Measurements from ENCODE around the gene RPS15A.
A peak's percentile ranks its signal among the peaks of the same experiment; 100 is the strongest.
"Not testable (repeated sequence)": the region's sequence is repeated elsewhere in the genome, so short reads cannot be mapped to it uniquely, and the experiment has no call there.

Gene RPS15A

DNA sequence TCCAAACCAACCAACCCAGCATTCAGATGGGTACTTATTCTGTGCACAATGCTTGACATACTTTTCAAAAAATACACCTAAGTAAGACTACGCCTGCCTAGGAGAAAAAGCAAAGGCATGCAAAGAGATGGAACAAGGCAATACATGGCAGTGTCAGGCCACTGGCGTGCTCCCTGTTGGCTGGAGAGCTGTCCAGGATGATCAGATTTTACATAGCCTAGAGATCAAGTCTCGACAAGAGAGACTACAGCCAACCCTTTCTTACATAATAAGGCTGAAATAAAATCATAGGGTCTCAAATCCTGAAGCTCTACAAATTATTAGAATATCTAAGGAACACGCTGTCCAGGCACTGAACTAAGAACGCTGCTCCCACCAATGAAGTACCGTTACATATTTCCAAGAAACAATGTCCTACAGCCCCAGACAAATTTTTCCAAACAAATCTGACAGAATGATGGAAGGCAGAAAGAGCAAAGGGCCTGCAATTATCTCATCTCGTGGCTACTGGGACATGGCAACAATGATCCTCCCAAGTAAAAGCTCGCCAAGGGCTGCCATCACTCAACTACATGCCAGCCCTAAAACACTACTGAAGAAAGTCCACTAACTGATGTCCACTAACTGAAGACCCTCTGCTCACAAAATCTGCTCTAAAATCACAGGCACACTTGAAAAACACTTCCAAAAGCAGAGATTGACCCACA lies 5.1 kb downstream of the RPS15A start:
- Histone ChIP-seq H3K27me3 (ENCODE audit: low read depth) (no peaks in the 10 kb centered on the region), H3K9me3 (no peaks in the 10 kb centered on the region), H3K4me1 (peaks cover 27% of the 10 kb centered on the region), H3K36me3 (replicated peaks) (peaks cover 78% of the 10 kb centered on the region), H3K4me3 (no peak overlapping the region)
- no peak for DNase-seq (ENCODE audit: low spot score in 2 of 2)
- in situ Hi-C loops (cut with MboI; ENCODE audit: low sequenced_read_pairs) = no loop called here

DNA sequence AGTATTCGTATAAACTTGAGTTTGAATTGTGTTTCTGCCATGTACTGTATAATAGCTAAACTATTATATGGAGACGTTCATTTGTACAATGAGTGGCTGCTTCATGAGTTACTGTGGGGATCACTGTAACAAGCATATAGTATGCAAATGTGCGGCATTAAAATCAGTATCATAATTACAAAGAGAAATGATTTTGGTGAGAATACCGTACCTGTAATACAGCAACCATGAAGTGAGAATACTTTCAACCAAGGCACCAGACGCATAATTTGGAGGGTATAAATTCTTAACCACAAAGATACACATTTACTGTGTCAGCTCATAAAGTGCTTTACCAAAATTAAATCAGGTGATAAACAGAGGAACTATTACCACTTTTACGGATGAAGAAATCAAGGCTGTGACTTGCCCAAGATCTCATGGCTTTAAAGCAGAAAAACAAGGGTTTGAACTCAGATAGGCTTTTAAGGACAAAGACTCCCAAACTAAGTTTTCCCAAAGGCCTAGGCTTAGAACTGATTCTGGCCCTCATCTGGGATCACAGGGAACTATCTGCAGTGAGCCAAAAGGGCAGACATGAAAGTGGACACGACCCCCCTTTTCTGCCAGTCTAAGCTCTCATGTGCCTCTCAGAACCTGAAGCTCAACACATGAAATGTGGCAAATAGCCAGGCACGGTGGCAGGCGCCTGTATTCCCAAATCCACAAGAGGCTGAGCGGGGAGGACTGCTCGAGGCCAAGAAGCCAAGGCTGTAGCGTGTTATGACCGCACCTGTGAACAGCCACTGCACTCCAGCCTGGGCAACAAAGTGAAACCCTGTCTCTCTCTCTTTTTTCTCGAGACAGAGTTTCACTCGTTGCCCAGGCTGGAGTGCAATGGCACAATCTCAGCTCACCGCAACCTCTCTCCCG lies 6.4 kb downstream of the RPS15A start:
- no peak overlapping the region for H3K4me3 ChIP-seq
- no peaks in the 10 kb centered on the region for H3K9me3 ChIP-seq
- peaks cover 27% of the 10 kb centered on the region for H3K4me1 ChIP-seq
- no peak for DNase-seq (ENCODE audit: low spot score in 2 of 2)
- H3K36me3 ChIP-seq (replicated peaks) = peaks cover 65% of the 10 kb centered on the region
- in situ Hi-C loops (cut with MboI; ENCODE audit: low sequenced_read_pairs) = no loop called here
- H3K27me3 ChIP-seq (ENCODE audit: low read depth) = no peaks in the 10 kb centered on the region

- Histone ChIP-seq H3K27me3 (ENCODE audit: low read depth) (no peaks in the 10 kb centered on the region), H3K4me3 (no peak overlapping the region), H3K9me3 (no peaks in the 10 kb centered on the region), H3K36me3 (replicated peaks) (peaks cover 58% of the 10 kb centered on the region), H3K4me1 (peaks cover 24% of the 10 kb centered on the region)
- in situ Hi-C loops (cut with MboI; ENCODE audit: low sequenced_read_pairs) = no loop called here
- no peak for DNase-seq (ENCODE audit: low spot score in 2 of 2)
Observed at GRCh38 chr16:18782697-18783429, 7.3 kb downstream of the RPS15A start.

- H3K4me1 ChIP-seq = peaks cover 17% of the 10 kb centered on the region
- DNase-seq (ENCODE audit: low spot score in 2 of 2); H3K4me3 ChIP-seq; H3K27me3 ChIP-seq (ENCODE audit: low read depth); in situ Hi-C loops (cut with MboI; ENCODE audit: low sequenced_read_pairs); H3K9me3 ChIP-seq: not testable (repeated sequence)
- peaks cover 50% of the 10 kb centered on the region for H3K36me3 ChIP-seq (replicated peaks)
Observed at GRCh38 chr16:18781232-18781631, 8.9 kb downstream of the RPS15A start.

GRCh38 chr16:18780460-18781026 lies 9.6 kb downstream of the RPS15A start:
- H3K4me1 ChIP-seq = peaks cover 13% of the 10 kb centered on the region
- in situ Hi-C loops (cut with MboI; ENCODE audit: low sequenced_read_pairs); DNase-seq (ENCODE audit: low spot score in 2 of 2); H3K9me3 ChIP-seq; H3K4me3 ChIP-seq; H3K27me3 ChIP-seq (ENCODE audit: low read depth): not testable (repeated sequence)
- peaks cover 43% of the 10 kb centered on the region for H3K36me3 ChIP-seq (replicated peaks)

DNA sequence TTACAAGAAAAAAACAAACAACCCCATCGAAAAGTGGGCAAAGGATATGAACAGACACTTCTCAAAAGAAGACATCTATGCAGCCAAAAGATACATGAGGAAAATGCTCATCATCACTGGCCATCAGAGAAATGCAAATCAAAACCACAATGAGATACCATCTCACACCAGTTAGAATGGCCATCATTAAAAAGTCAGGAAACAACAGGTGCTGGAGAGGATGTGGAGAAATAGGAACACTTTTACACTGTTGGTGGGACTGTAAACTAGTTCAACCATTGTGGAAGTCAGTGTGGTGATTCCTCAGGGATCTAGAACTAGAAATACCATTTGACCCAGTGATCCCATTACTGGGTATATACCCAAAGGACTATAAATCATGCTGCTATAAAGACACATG lies 12.5 kb downstream of the RPS15A start:
- H3K27me3 ChIP-seq (ENCODE audit: low read depth); in situ Hi-C loops (cut with MboI; ENCODE audit: low sequenced_read_pairs); DNase-seq (ENCODE audit: low spot score in 2 of 2); H3K4me1 ChIP-seq; H3K4me3 ChIP-seq; H3K9me3 ChIP-seq: not testable (repeated sequence)
- H3K36me3 ChIP-seq (replicated peaks) = peaks cover 14% of the 10 kb centered on the region

DNA sequence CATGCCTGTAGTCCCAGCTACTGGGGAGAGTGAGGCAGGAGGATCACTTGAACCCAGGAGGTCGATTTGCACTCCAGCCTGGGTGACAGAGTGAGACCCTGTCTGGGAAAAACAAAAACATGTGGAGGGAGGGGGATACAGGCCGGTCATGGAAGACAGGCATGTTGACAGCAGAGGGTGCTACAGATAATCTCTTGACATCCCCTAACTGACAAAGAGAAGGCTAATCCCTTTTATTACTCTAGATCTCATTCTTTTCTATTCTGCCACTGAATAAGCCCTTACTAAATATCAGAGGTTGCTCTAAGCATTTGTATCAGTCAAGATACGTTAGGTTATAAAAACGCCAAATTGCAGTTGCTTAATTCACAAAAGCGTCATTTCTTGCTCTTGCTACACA lies 13.8 kb downstream of the RPS15A start:
- H3K4me3 ChIP-seq; in situ Hi-C loops (cut with MboI; ENCODE audit: low sequenced_read_pairs); H3K4me1 ChIP-seq; H3K36me3 ChIP-seq (replicated peaks); H3K9me3 ChIP-seq; H3K27me3 ChIP-seq (ENCODE audit: low read depth): not testable (repeated sequence)
- peak in 1 of 2 experiments; percentile 76 for DNase-seq (ENCODE audit: low spot score in 2 of 2)

DNA sequence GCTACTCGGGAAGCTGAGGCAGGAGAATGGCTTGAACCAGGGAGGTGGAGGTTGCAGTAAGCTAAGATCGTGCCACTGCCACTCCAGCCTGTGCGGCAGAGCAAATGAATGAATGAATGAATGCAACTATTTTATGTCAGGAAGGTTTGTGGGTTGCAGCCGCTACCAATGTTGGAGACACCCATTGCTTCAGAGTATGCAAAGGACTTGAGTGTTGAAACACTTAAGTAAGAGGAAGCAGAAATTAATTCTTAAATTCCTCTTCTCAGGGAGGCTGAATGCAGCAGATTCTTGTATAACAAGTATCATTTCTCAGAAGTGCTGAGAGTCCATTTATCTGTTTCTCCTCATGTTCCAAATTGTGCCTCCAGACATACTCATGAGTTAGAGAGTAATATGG lies 15.5 kb downstream of the RPS15A start:
- H3K9me3 ChIP-seq; H3K4me1 ChIP-seq; in situ Hi-C loops (cut with MboI; ENCODE audit: low sequenced_read_pairs); H3K4me3 ChIP-seq; H3K36me3 ChIP-seq (replicated peaks); H3K27me3 ChIP-seq (ENCODE audit: low read depth); DNase-seq (ENCODE audit: low spot score in 2 of 2): not testable (repeated sequence)

- H3K4me3 ChIP-seq; in situ Hi-C loops (cut with MboI; ENCODE audit: low sequenced_read_pairs); H3K4me1 ChIP-seq; H3K27me3 ChIP-seq (ENCODE audit: low read depth); H3K36me3 ChIP-seq (replicated peaks); H3K9me3 ChIP-seq; DNase-seq (ENCODE audit: low spot score in 2 of 2): not testable (repeated sequence)
Observed at GRCh38 chr16:18772171-18772570, 18.0 kb downstream of the RPS15A start.

GRCh38 chr16:18770336-18770962 lies 19.7 kb downstream of the RPS15A start:
- H3K4me3 ChIP-seq; H3K9me3 ChIP-seq; H3K4me1 ChIP-seq; DNase-seq (ENCODE audit: low spot score in 2 of 2); H3K36me3 ChIP-seq (replicated peaks); in situ Hi-C loops (cut with MboI; ENCODE audit: low sequenced_read_pairs); H3K27me3 ChIP-seq (ENCODE audit: low read depth): not testable (repeated sequence)

DNA sequence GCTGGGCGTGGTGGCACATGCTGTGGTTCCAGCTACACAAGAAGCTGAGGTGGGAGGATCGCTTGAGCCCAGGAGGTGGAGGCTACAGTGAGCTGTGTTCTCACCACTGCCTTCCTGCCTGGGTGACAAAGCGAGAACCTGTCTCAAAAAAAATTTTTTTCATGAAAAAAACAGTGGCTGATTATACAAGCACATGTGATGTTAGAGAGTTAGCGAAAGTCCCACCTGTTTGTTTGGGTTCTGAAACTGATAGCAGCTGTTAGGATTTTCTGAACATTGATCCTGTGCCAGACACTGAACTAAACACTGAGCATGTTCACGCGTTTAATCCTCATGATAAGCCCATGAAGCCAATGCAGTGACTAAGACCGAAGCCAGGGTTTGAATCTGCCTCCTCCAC lies 22.9 kb downstream of the RPS15A start:
- H3K4me3 ChIP-seq; H3K4me1 ChIP-seq; H3K9me3 ChIP-seq; DNase-seq (ENCODE audit: low spot score in 2 of 2); H3K27me3 ChIP-seq (ENCODE audit: low read depth); H3K36me3 ChIP-seq (replicated peaks); in situ Hi-C loops (cut with MboI; ENCODE audit: low sequenced_read_pairs): not testable (repeated sequence)

GRCh38 chr16:18762713-18763112 lies 27.4 kb downstream of the RPS15A start:
- in situ Hi-C loops (cut with MboI; ENCODE audit: low sequenced_read_pairs); DNase-seq (ENCODE audit: low spot score in 2 of 2); H3K4me1 ChIP-seq: not testable (repeated sequence)

More at GRCh38 chr16:18762713-18763112, 27.4 kb downstream of the RPS15A start:
- not testable (repeated sequence) for H3K27me3 ChIP-seq (ENCODE audit: low read depth); H3K4me3 ChIP-seq; H3K36me3 ChIP-seq (replicated peaks); H3K9me3 ChIP-seq
